Measurements from ENCODE around the gene MCF2L2.

Gene MCF2L2

GRCh38 chr3:183279371-183279770 is 149.0 kb downstream of the MCF2L2 start:
- no peaks in the 10 kb centered on the region for H3K9me3 ChIP-seq (ENCODE audit: control extremely low read depth in 1 of 5, control insufficient read depth in 4 of 5, insufficient read depth in 2 of 5, low read depth in 1 of 5, low read length in 4 of 5)
- ChIA-PET POLR2A (no interaction called here), CTCF (interaction anchor here (1.2 kb wide), 2 partner anchors 20 to 140 kb away, joined by 3 to 4 read pairs; no protein-coding TSS in a partner anchor)
- no peak overlapping the region for H3K4me3 ChIP-seq (ENCODE audit: control insufficient read depth in 1 of 7, extremely low read depth in 1 of 7, insufficient read depth in 4 of 7, low read depth in 2 of 7, low read length in 6 of 7)
- no peak overlapping the region for H3K27ac ChIP-seq (ENCODE audit: insufficient read depth in 1 of 2, low read depth in 1 of 2, low read length in 2 of 2, poor library complexity in 1 of 2, severe bottlenecking in 2 of 2)
- no peak for DNase-seq
- H3K27me3 ChIP-seq (replicated peaks in 2 of 5; ENCODE audit: control insufficient read depth in 4 of 5, insufficient read depth in 5 of 5, low read length in 4 of 5) = no peaks in the 10 kb centered on the region
- H3K36me3 ChIP-seq (ENCODE audit: control insufficient read depth in 4 of 4, insufficient read depth in 4 of 4, low read length in 3 of 4) = peaks cover 0 to 3% (median 0%) of the 10 kb centered on the region in 4 experiments
- H3K4me1 ChIP-seq (ENCODE audit: control extremely low read depth in 1 of 4, control insufficient read depth in 4 of 4, insufficient read depth in 4 of 4, low read length in 3 of 4) = peaks cover 6 to 22% (median 11%) of the 10 kb centered on the region in 4 experiments
- 100% methylated on average over 2 of the region's 3 CpGs for WGBS (ENCODE audit: insufficient coverage)

- H3K4me1 ChIP-seq (ENCODE audit: control extremely low read depth in 1 of 4, control insufficient read depth in 4 of 4, insufficient read depth in 4 of 4, low read length in 3 of 4) = peaks cover 6 to 22% (median 11%) of the 10 kb centered on the region in 4 experiments
Measured at GRCh38 chr3:183278479-183279088, 149.8 kb downstream of the MCF2L2 start.

GRCh38 chr3:183277260-183277659 is 151.2 kb downstream of the MCF2L2 start:
- Histone ChIP-seq H3K9me3 (ENCODE audit: control extremely low read depth in 1 of 5, control insufficient read depth in 4 of 5, insufficient read depth in 2 of 5, low read depth in 1 of 5, low read length in 4 of 5) (no peaks in the 10 kb centered on the region), H3K4me1 (ENCODE audit: control extremely low read depth in 1 of 4, control insufficient read depth in 4 of 4, insufficient read depth in 4 of 4, low read length in 3 of 4) (peaks cover 6 to 30% (median 12%) of the 10 kb centered on the region in 4 experiments), H3K36me3 (ENCODE audit: control insufficient read depth in 4 of 4, insufficient read depth in 4 of 4, low read length in 3 of 4) (peaks cover 0 to 3% (median 0%) of the 10 kb centered on the region in 4 experiments), H3K27ac (ENCODE audit: insufficient read depth in 1 of 2, low read depth in 1 of 2, low read length in 2 of 2, poor library complexity in 1 of 2, severe bottlenecking in 2 of 2) (no peak overlapping the region), H3K4me3 (ENCODE audit: control insufficient read depth in 1 of 7, extremely low read depth in 1 of 7, insufficient read depth in 4 of 7, low read depth in 2 of 7, low read length in 6 of 7) (no peak overlapping the region), H3K27me3 (replicated peaks in 2 of 5; ENCODE audit: control insufficient read depth in 4 of 5, insufficient read depth in 5 of 5, low read length in 4 of 5) (no peaks in the 10 kb centered on the region)
- ChIA-PET CTCF (interaction anchor here (1.2 kb wide), 1 partner anchor 105 kb away, joined by 4 read pairs; no protein-coding TSS in a partner anchor), POLR2A (no interaction called here)
- DNase-seq = no peak
- WGBS (ENCODE audit: insufficient coverage) = 83% methylated on average over 1 of the region's 5 CpGs

More at GRCh38 chr3:183278479-183279088, 149.8 kb downstream of the MCF2L2 start:
- Histone ChIP-seq H3K27ac (ENCODE audit: insufficient read depth in 1 of 2, low read depth in 1 of 2, low read length in 2 of 2, poor library complexity in 1 of 2, severe bottlenecking in 2 of 2) (no peak overlapping the region), H3K4me3 (ENCODE audit: control insufficient read depth in 1 of 7, extremely low read depth in 1 of 7, insufficient read depth in 4 of 7, low read depth in 2 of 7, low read length in 6 of 7) (no peak overlapping the region), H3K36me3 (ENCODE audit: control insufficient read depth in 4 of 4, insufficient read depth in 4 of 4, low read length in 3 of 4) (peaks cover 0 to 3% (median 0%) of the 10 kb centered on the region in 4 experiments), H3K9me3 (ENCODE audit: control extremely low read depth in 1 of 5, control insufficient read depth in 4 of 5, insufficient read depth in 2 of 5, low read depth in 1 of 5, low read length in 4 of 5) (no peaks in the 10 kb centered on the region), H3K27me3 (replicated peaks in 2 of 5; ENCODE audit: control insufficient read depth in 4 of 5, insufficient read depth in 5 of 5, low read length in 4 of 5) (no peaks in the 10 kb centered on the region)
- ChIA-PET CTCF (interaction anchor here (1.2 kb wide), 2 partner anchors 20 to 140 kb away, joined by 3 to 4 read pairs; no protein-coding TSS in a partner anchor), POLR2A (no interaction called here)
- 100% methylated on average over 1 of the region's 4 CpGs for WGBS (ENCODE audit: insufficient coverage)
- DNase-seq = no peak

GRCh38 chr3:183275937-183276336 is 152.5 kb downstream of the MCF2L2 start:
- CTCF ChIA-PET = interaction anchor here (1.2 to 1.8 kb wide), 4 partner anchors 10 to 107 kb away, joined by 3 to 6 read pairs (median 4); no protein-coding TSS in a partner anchor
- H3K27ac ChIP-seq (ENCODE audit: insufficient read depth in 1 of 2, low read depth in 1 of 2, low read length in 2 of 2, poor library complexity in 1 of 2, severe bottlenecking in 2 of 2) = peak overlapping the region; percentile 25 to 35
- H3K27me3 ChIP-seq (replicated peaks in 2 of 5; ENCODE audit: control insufficient read depth in 4 of 5, insufficient read depth in 5 of 5, low read length in 4 of 5) = no peaks in the 10 kb centered on the region
- H3K36me3 ChIP-seq (ENCODE audit: control insufficient read depth in 4 of 4, insufficient read depth in 4 of 4, low read length in 3 of 4) = peaks cover 0 to 5% (median 3%) of the 10 kb centered on the region in 4 experiments
- peaks cover 6 to 26% (median 11%) of the 10 kb centered on the region in 4 experiments for H3K4me1 ChIP-seq (ENCODE audit: control extremely low read depth in 1 of 4, control insufficient read depth in 4 of 4, insufficient read depth in 4 of 4, low read length in 3 of 4)
- no peak for DNase-seq
- POLR2A ChIA-PET = interaction anchor here (0.7 kb wide), 1 partner anchor 17 kb away, joined by 3 read pairs; no protein-coding TSS in a partner anchor
- no peak overlapping the region for H3K4me3 ChIP-seq (ENCODE audit: control insufficient read depth in 1 of 7, extremely low read depth in 1 of 7, insufficient read depth in 4 of 7, low read depth in 2 of 7, low read length in 6 of 7)
- H3K9me3 ChIP-seq (ENCODE audit: control extremely low read depth in 1 of 5, control insufficient read depth in 4 of 5, insufficient read depth in 2 of 5, low read depth in 1 of 5, low read length in 4 of 5) = no peaks in the 10 kb centered on the region
- no CpG with 5 or more reads among the region's 3 CpGs for WGBS (ENCODE audit: insufficient coverage)

GRCh38 chr3:183275418-183275817 is 153.0 kb downstream of the MCF2L2 start:
- no peak overlapping the region for H3K4me3 ChIP-seq (ENCODE audit: control insufficient read depth in 1 of 7, extremely low read depth in 1 of 7, insufficient read depth in 4 of 7, low read depth in 2 of 7, low read length in 6 of 7)
- H3K4me1 ChIP-seq (ENCODE audit: control extremely low read depth in 1 of 4, control insufficient read depth in 4 of 4, insufficient read depth in 4 of 4, low read length in 3 of 4) = peaks cover 6 to 26% (median 11%) of the 10 kb centered on the region in 4 experiments
- peak; percentile 80 to 96 (median 95) for DNase-seq
- H3K9me3 ChIP-seq (ENCODE audit: control extremely low read depth in 1 of 5, control insufficient read depth in 4 of 5, insufficient read depth in 2 of 5, low read depth in 1 of 5, low read length in 4 of 5) = no peaks in the 10 kb centered on the region
- H3K36me3 ChIP-seq (ENCODE audit: control insufficient read depth in 4 of 4, insufficient read depth in 4 of 4, low read length in 3 of 4) = peaks cover 0 to 9% (median 4%) of the 10 kb centered on the region in 4 experiments
- 0% methylated on average over 1 of the region's 2 CpGs for WGBS (ENCODE audit: insufficient coverage)
- POLR2A ChIA-PET = interaction anchor here (0.7 kb wide), 1 partner anchor 27 kb away, joined by 3 read pairs; no protein-coding TSS in a partner anchor
- H3K27me3 ChIP-seq (replicated peaks in 2 of 5; ENCODE audit: control insufficient read depth in 4 of 5, insufficient read depth in 5 of 5, low read length in 4 of 5) = no peaks in the 10 kb centered on the region
- CTCF ChIA-PET = interaction anchor here (0.8 to 1.8 kb wide), 5 partner anchors 16 to 107 kb away, joined by 3 to 7 read pairs (median 4); partner anchors contain the start of gene B3GNT5
- peak overlapping the region; percentile 25 to 45 for H3K27ac ChIP-seq (ENCODE audit: insufficient read depth in 1 of 2, low read depth in 1 of 2, low read length in 2 of 2, poor library complexity in 1 of 2, severe bottlenecking in 2 of 2)

GRCh38 chr3:183274609-183275008 is 153.8 kb downstream of the MCF2L2 start:
- Histone ChIP-seq H3K27me3 (replicated peaks in 2 of 5; ENCODE audit: control insufficient read depth in 4 of 5, insufficient read depth in 5 of 5, low read length in 4 of 5) (no peaks in the 10 kb centered on the region), H3K36me3 (ENCODE audit: control insufficient read depth in 4 of 4, insufficient read depth in 4 of 4, low read length in 3 of 4) (peaks cover 0 to 18% (median 8%) of the 10 kb centered on the region in 4 experiments), H3K4me3 (ENCODE audit: control insufficient read depth in 1 of 7, extremely low read depth in 1 of 7, insufficient read depth in 4 of 7, low read depth in 2 of 7, low read length in 6 of 7) (no peak overlapping the region), H3K27ac (ENCODE audit: insufficient read depth in 1 of 2, low read depth in 1 of 2, low read length in 2 of 2, poor library complexity in 1 of 2, severe bottlenecking in 2 of 2) (no peak overlapping the region), H3K9me3 (ENCODE audit: control extremely low read depth in 1 of 5, control insufficient read depth in 4 of 5, insufficient read depth in 2 of 5, low read depth in 1 of 5, low read length in 4 of 5) (no peaks in the 10 kb centered on the region), H3K4me1 (ENCODE audit: control extremely low read depth in 1 of 4, control insufficient read depth in 4 of 4, insufficient read depth in 4 of 4, low read length in 3 of 4) (peaks cover 6 to 26% (median 11%) of the 10 kb centered on the region in 4 experiments)
- DNase-seq = no peak
- POLR2A ChIA-PET = interaction anchor here (0.7 kb wide), 1 partner anchor 28 kb away, joined by 3 read pairs; no protein-coding TSS in a partner anchor
- WGBS (ENCODE audit: insufficient coverage) = 97% methylated on average over 4 of the region's 5 CpGs
- CTCF ChIA-PET = interaction anchor here (0.6 to 1.5 kb wide), 5 partner anchors 10 to 205 kb away, joined by 3 to 7 read pairs (median 4); partner anchors contain the start of gene B3GNT5

- CTCF ChIA-PET = interaction anchor here (0.7 to 1.4 kb wide), 4 partner anchors 14 to 108 kb away, joined by 3 to 5 read pairs (median 4); no protein-coding TSS in a partner anchor
- Histone ChIP-seq H3K27me3 (replicated peaks in 2 of 5; ENCODE audit: control insufficient read depth in 4 of 5, insufficient read depth in 5 of 5, low read length in 4 of 5) (no peaks in the 10 kb centered on the region), H3K4me1 (ENCODE audit: control extremely low read depth in 1 of 4, control insufficient read depth in 4 of 4, insufficient read depth in 4 of 4, low read length in 3 of 4) (peaks cover 6 to 26% (median 11%) of the 10 kb centered on the region in 4 experiments), H3K27ac (ENCODE audit: insufficient read depth in 1 of 2, low read depth in 1 of 2, low read length in 2 of 2, poor library complexity in 1 of 2, severe bottlenecking in 2 of 2) (no peak overlapping the region), H3K9me3 (ENCODE audit: control extremely low read depth in 1 of 5, control insufficient read depth in 4 of 5, insufficient read depth in 2 of 5, low read depth in 1 of 5, low read length in 4 of 5) (no peaks in the 10 kb centered on the region), H3K36me3 (ENCODE audit: control insufficient read depth in 4 of 4, insufficient read depth in 4 of 4, low read length in 3 of 4) (peaks cover 0 to 22% (median 10%) of the 10 kb centered on the region in 4 experiments), H3K4me3 (ENCODE audit: control insufficient read depth in 1 of 7, extremely low read depth in 1 of 7, insufficient read depth in 4 of 7, low read depth in 2 of 7, low read length in 6 of 7) (no peak overlapping the region)
- no peak for DNase-seq
- POLR2A ChIA-PET = interaction anchor here (1.1 kb wide), 1 partner anchor 28 kb away, joined by 3 read pairs; no protein-coding TSS in a partner anchor
Measured at GRCh38 chr3:183272791-183273190, 155.6 kb downstream of the MCF2L2 start.
